PFSK-1 (cell line): ENCODE measurements around the gene DDI2.

Experiments used
- FOXP2 ChIP-seq: optimal IDR thresholded peaks from 2 replicates; pipeline ENCODE3; 2011; ENCODE audit warnings: borderline replicate concordance, control low read depth, inconsistent platforms; ENCODE audit not compliant: insufficient read depth; ENCODE audit errors: extremely low read length, extremely low read depth
- POLR2AphosphoS5 ChIP-seq: IDR thresholded peaks from 2 replicates; pipeline ENCODE4 v1.6.1; 2012; ENCODE audit warnings: low read depth, mild to moderate bottlenecking, control low read depth, low read length, moderate library complexity
- REST ChIP-seq, 2 experiments: IDR thresholded peaks; 2 replicates each; pipeline versions ENCODE4 v1.6.1 to v1.8.0; 2011 to 2012; ENCODE audit warnings: low read depth in 2 of 2, low read length in 2 of 2, control low read depth in 1 of 2, inconsistent platforms in 1 of 2, mild to moderate bottlenecking in 1 of 2, moderate library complexity in 1 of 2; ENCODE audit not compliant: insufficient read depth in 1 of 2
- SIN3A ChIP-seq: IDR thresholded peaks from 2 replicates; pipeline ENCODE4 v1.6.1; 2012; ENCODE audit warnings: mild to moderate bottlenecking, low read length, moderate library complexity, borderline replicate concordance; ENCODE audit not compliant: insufficient read depth
- TAF1 ChIP-seq: IDR thresholded peaks from 2 replicates; pipeline ENCODE4 v1.6.1; 2012; ENCODE audit warnings: low read length, control low read depth, borderline replicate concordance; ENCODE audit not compliant: insufficient read depth

GRCh38 chr1:15636436-15636835 lies 19.2 kb downstream of the DDI2 start:
- no peak for TF ChIP-seq REST (IDR thresholded peaks at IDR 0.05; ENCODE audit: insufficient read depth in 1 of 2, low read depth in 2 of 2, low read length in 2 of 2)
- TF ChIP-seq TAF1 = no peak
- TF ChIP-seq POLR2AphosphoS5 = no peak
- TF ChIP-seq SIN3A = no peak
- no peak for TF ChIP-seq FOXP2
